GM23248 (cell line): ENCODE measurements around the gene SLC18B1. TPM values are rescaled to one million over a fixed set of nuclear protein-coding genes. Genes with fewer than 3 reads are reported as not detected.
A peak's percentile ranks its signal among the peaks of the same experiment; 100 is the strongest.

Experiments used
- DNase-seq: peaks from one replicate; pipeline ENCODE4 v3.0.0-alpha.2; 2015
- H2AFZ ChIP-seq: fragments of 200-600 bp; sonication (generic); 2 replicates; pipeline ENCODE4 v1.6.1; 2016; ENCODE audit warnings: antibody characterized with exemption
- H3F3A ChIP-seq: fragments of 200-600 bp; sonication (generic); 2 replicates; pipeline ENCODE4 v1.6.1; 2016; ENCODE audit warnings: mild to moderate bottlenecking, antibody characterized with exemption, mixed run types; ENCODE audit not compliant: insufficient read depth
- H3K27ac ChIP-seq: fragments of 200-600 bp; sonication (generic); 2 replicates; pipeline ENCODE4 v1.5.1; 2016; ENCODE audit warnings: mild to moderate bottlenecking
- H3K27me3 ChIP-seq: fragments of 200-600 bp; sonication (generic); replicated peaks from 2 replicates; pipeline ENCODE4 v1.6.1; 2016; ENCODE audit warnings: mild to moderate bottlenecking; ENCODE audit not compliant: insufficient read depth
- H3K36me3 ChIP-seq: fragments of 200-600 bp; sonication (generic); 2 replicates; pipeline ENCODE4 v1.6.1; 2016; ENCODE audit warnings: low read depth, mild to moderate bottlenecking
- H3K4me1 ChIP-seq: fragments of 200-600 bp; sonication (generic); 2 replicates; pipeline ENCODE4 v1.6.1; 2016; ENCODE audit warnings: mild to moderate bottlenecking; ENCODE audit not compliant: insufficient read depth
- H3K4me2 ChIP-seq: fragments of 200-600 bp; sonication (generic); one replicate; pipeline ENCODE4 v1.6.1; 2016; ENCODE audit warnings: mild to moderate bottlenecking; ENCODE audit not compliant: unreplicated experiment
- H3K4me3 ChIP-seq: fragments of 200-600 bp; sonication (generic); 2 replicates; pipeline ENCODE4 v1.5.1; 2016; ENCODE audit warnings: mild to moderate bottlenecking
- H3K79me2 ChIP-seq: fragments of 200-600 bp; sonication (generic); 2 replicates; pipeline ENCODE4 v1.6.1; 2016; ENCODE audit warnings: mild to moderate bottlenecking; ENCODE audit not compliant: insufficient read depth
- H3K9ac ChIP-seq: fragments of 200-600 bp; sonication (generic); 2 replicates; pipeline ENCODE4 v1.6.1; 2016; ENCODE audit warnings: mild to moderate bottlenecking
- H3K9me2 ChIP-seq: fragments of 200-600 bp; sonication (generic); 2 replicates; pipeline ENCODE4 v1.6.1; 2016; ENCODE audit warnings: mixed run types, mild to moderate bottlenecking, moderate library complexity; ENCODE audit not compliant: insufficient read depth
- H3K9me3 ChIP-seq: fragments of 200-600 bp; sonication (generic); one replicate; pipeline ENCODE4 v1.6.1; 2017; ENCODE audit warnings: low read depth
- H4K20me1 ChIP-seq: fragments of 200-600 bp; sonication (generic); 2 replicates; pipeline ENCODE4 v1.6.0; 2016; ENCODE audit not compliant: insufficient read depth
- EZH2 ChIP-seq: fragments of 200-600 bp; sonication (generic); IDR thresholded peaks from 2 replicates; pipeline ENCODE4 v1.6.1; 2018; ENCODE audit warnings: antibody characterized with exemption, mild to moderate bottlenecking; ENCODE audit not compliant: insufficient read depth, poor library complexity, severe bottlenecking
- EZH2phosphoT487 ChIP-seq: fragments of 200-600 bp; sonication (generic); IDR thresholded peaks from 2 replicates; pipeline ENCODE4 v1.6.1; 2018; ENCODE audit warnings: antibody characterized with exemption, moderate library complexity, mild to moderate bottlenecking, low read depth; ENCODE audit not compliant: insufficient read depth
- WGBS, 2 experiments: methylation state at CpG; one replicate each; pipeline ENCODE4 v1.1.6; 2015 to 2017; ENCODE audit warnings: low lambda C conversion rate in 2 of 2, low coverage in 1 of 2; ENCODE audit errors: missing lambda C conversion rate in 2 of 2; 5-methylcytosine and 5-hydroxymethylcytosine counted together
- in situ Hi-C: fragments of 300-500 bp; cut with MboI; formaldehyde crosslinking; loops from 2 replicates; pipeline ENCODE4 v1.15.0; 2020
- polyA plus RNA-seq: library from polyadenylated mRNA; unstranded; fragments of >200 nt; fragmentation: Nextera tagmentation; extraction: Ambion mirVana; gene quantifications from 2 replicates; pipeline ENCODE4 v1.2.1, GENCODE V29; 2016
- total RNA-seq: library from RNA; depleted of rRNA; stranded (reverse); fragments of >200 nt; shearing (Covaris generic); gene quantifications from 2 replicates; pipeline ENCODE4 v1.2.3, GENCODE V29; 2014; rRNA removed

The SLC18B1 gene
- total RNA-seq = 3.4 and 4.6 TPM in 2 replicates
- 4.6 and 5.8 TPM in 2 replicates for polyA plus RNA-seq

GRCh38 chr6:132797951-132798868 is at the start of gene SLC18B1:
SLC18B1 (minus strand) TSS chr6:132798637; CDS start chr6:132798456, 181 bp downstream.
- no peaks in the 10 kb centered on the region for H3K9me3 ChIP-seq
- H3K9ac ChIP-seq = peak within 1 kb of the TSS; percentile 75
- WGBS, 2 experiments = 1 to 2% methylated on average over 31 to 41 of the region's 41 CpGs
- in situ Hi-C loops = loop anchor here (25.0 kb wide), 2 partner anchors 261 to 886 kb away; partner anchors contain the start of gene TAAR9
- peaks cover 4% of the 10 kb centered on the region; the same call in 1 of the 2 replicates for H3K4me1 ChIP-seq
- H2AFZ ChIP-seq = no peak within 1 kb of the TSS
- H3K27me3 ChIP-seq = no peaks in the 10 kb centered on the region
- peak within 1 kb of the TSS; percentile 80 for H3K4me3 ChIP-seq
- H3K9me2 ChIP-seq = no peaks in the 10 kb centered on the region
- TF ChIP-seq EZH2phosphoT487 (no peak), EZH2 (no peak)
- peak within 1 kb of the TSS; percentile 32 for H3K27ac ChIP-seq
- H4K20me1 ChIP-seq = no peaks in the 10 kb centered on the region
- H3F3A ChIP-seq = no peaks in the 10 kb centered on the region
- H3K36me3 ChIP-seq = no peaks in the 10 kb centered on the region
- H3K79me2 ChIP-seq = no peaks in the 10 kb centered on the region
- H3K4me2 ChIP-seq = peak within 1 kb of the TSS; percentile 92
- peak; percentile 65 for DNase-seq

GRCh38 chr6:132843316-132844035 is 45.0 kb upstream of the SLC18B1 start:
- no peak for TF ChIP-seq EZH2phosphoT487
- no peak for TF ChIP-seq EZH2
- Histone ChIP-seq H3K4me2 (no peak overlapping the region), H3K9me3 (no peaks in the 10 kb centered on the region), H3K4me3 (no peak overlapping the region), H3K79me2 (no peaks in the 10 kb centered on the region), H3F3A (no peaks in the 10 kb centered on the region), H3K27ac (no peak overlapping the region), H3K9ac (no peak overlapping the region), H3K9me2 (no peaks in the 10 kb centered on the region), H3K27me3 (peaks cover 12% of the 10 kb centered on the region; the same call in 1 of the 2 replicates), H2AFZ (no peak overlapping the region), H3K4me1 (no peaks in the 10 kb centered on the region), H3K36me3 (no peaks in the 10 kb centered on the region), H4K20me1 (no peaks in the 10 kb centered on the region)
- WGBS, 2 experiments = 72 to 74% methylated on average over 8 of the region's 8 CpGs
- DNase-seq = no peak
- in situ Hi-C loops = loop anchor here (25.0 kb wide), 1 partner anchor 694 kb away; no protein-coding TSS in a partner anchor

GRCh38 chr6:132841966-132842365 is 43.5 kb upstream of the SLC18B1 start:
- TF ChIP-seq EZH2 (no peak), EZH2phosphoT487 (no peak)
- Histone ChIP-seq H3K4me3 (no peak overlapping the region), H3K9me3 (no peaks in the 10 kb centered on the region), H3K9ac (no peak overlapping the region), H3K79me2 (no peaks in the 10 kb centered on the region), H3K36me3 (no peaks in the 10 kb centered on the region), H2AFZ (no peak overlapping the region), H3K9me2 (no peaks in the 10 kb centered on the region), H3F3A (no peaks in the 10 kb centered on the region), H3K27me3 (peaks cover 12% of the 10 kb centered on the region; the same call in 1 of the 2 replicates), H4K20me1 (no peaks in the 10 kb centered on the region), H3K4me2 (no peak overlapping the region), H3K27ac (no peak overlapping the region), H3K4me1 (no peaks in the 10 kb centered on the region)
- in situ Hi-C loops = loop anchor here (25.0 kb wide), 1 partner anchor 695 kb away; no protein-coding TSS in a partner anchor
- 0 to 2% methylated on average over 1 of the region's 1 CpG for WGBS, 2 experiments
- no peak for DNase-seq

GRCh38 chr6:132832891-132833290 is 34.5 kb upstream of the SLC18B1 start:
- WGBS, 2 experiments = 80 to 84% methylated on average over 6 of the region's 6 CpGs
- in situ Hi-C loops = loop anchor here (25.0 kb wide), 1 partner anchor 704 kb away; no protein-coding TSS in a partner anchor
- H3F3A ChIP-seq = no peaks in the 10 kb centered on the region
- no peak overlapping the region for H3K4me3 ChIP-seq
- H2AFZ ChIP-seq = no peak overlapping the region
- no peaks in the 10 kb centered on the region for H3K36me3 ChIP-seq
- H3K9me3 ChIP-seq = no peaks in the 10 kb centered on the region
- H4K20me1 ChIP-seq = no peaks in the 10 kb centered on the region
- no peak for DNase-seq
- H3K79me2 ChIP-seq = no peaks in the 10 kb centered on the region
- H3K27ac ChIP-seq = no peak overlapping the region
- H3K4me2 ChIP-seq = no peak overlapping the region
- TF ChIP-seq EZH2phosphoT487 = no peak
- TF ChIP-seq EZH2 = no peak
- H3K4me1 ChIP-seq = no peaks in the 10 kb centered on the region
- 0 out of 2 replicates have a peak, but pooled peaks cover 4% of the 10 kb centered on the region for H3K27me3 ChIP-seq
- H3K9me2 ChIP-seq = no peaks in the 10 kb centered on the region
- no peak overlapping the region for H3K9ac ChIP-seq
